ENCODE data around the gene PNMA1.

DNA sequence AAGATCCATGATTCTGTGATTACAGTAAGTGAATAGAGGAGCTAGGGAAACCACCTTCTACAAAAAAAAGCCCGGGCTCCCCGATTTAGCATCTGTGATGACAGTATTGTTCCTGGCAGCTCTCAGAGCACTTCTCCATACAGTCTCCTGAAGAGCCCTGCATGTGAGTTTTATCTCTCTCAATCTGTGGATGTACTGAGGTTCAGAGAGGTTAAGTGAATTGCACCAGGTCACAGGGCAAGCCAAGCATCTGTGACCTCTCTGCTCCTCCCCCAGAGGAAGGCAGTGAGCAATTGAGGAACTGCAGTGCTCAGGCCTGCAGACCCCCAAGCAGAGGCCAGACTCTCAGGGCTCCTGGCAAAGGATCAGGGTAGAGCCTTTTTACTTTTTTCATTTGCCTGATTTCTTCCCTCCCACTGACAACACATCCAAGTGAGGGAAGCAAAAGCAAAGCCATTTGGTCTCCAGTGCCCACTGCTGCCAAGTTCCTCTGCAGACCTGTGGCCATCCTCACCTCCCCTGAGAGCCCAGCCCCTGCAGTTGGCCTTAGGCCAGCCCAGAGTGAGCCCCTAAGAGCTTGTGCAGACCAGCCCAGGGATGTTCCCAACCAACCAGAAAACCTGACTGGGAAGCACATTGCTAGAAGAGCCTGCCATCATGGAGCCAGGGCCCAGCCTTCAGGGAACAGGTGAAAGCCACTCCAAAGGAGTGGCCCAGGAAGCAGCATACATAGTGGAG, 47.6 kb upstream of the PNMA1 start:
- TF ChIP-seq, protein P1, sequence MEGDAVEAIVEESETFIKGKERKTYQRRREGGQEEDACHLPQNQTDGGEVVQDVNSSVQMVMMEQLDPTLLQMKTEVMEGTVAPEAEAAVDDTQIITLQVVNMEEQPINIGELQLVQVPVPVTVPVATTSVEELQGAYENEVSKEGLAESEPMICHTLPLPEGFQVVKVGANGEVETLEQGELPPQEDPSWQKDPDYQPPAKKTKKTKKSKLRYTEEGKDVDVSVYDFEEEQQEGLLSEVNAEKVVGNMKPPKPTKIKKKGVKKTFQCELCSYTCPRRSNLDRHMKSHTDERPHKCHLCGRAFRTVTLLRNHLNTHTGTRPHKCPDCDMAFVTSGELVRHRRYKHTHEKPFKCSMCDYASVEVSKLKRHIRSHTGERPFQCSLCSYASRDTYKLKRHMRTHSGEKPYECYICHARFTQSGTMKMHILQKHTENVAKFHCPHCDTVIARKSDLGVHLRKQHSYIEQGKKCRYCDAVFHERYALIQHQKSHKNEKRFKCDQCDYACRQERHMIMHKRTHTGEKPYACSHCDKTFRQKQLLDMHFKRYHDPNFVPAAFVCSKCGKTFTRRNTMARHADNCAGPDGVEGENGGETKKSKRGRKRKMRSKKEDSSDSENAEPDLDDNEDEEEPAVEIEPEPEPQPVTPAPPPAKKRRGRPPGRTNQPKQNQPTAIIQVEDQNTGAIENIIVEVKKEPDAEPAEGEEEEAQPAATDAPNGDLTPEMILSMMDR (IDR thresholded peaks at IDR 0.05), result no peak
- TF ChIP-seq POLR2A (IDR thresholded peaks at IDR 0.05), result no peak

Measured in right lobe of liver (tissue), 4 donors.